Mucosa of descending colon (tissue), 3 donors: Measurements from ENCODE around the gene IFNAR2. TPM values are rescaled to one million over a fixed set of nuclear protein-coding genes. Genes with fewer than 3 reads are reported as not detected.
"Not testable (repeated sequence)": the region's sequence is repeated elsewhere in the genome, so short reads cannot be mapped to it uniquely, and the experiment has no call there.

Experiments used
- ATAC-seq: fragments of 200-7000 bp; cut with Tn5 transposase; one replicate; pipeline ENCODE4 v1.9.1; 2020; ENCODE audit warnings: mild to moderate bottlenecking, moderate library complexity
- DNase-seq, 3 donors: peaks; one replicate each; pipeline ENCODE4 v3.0.0-alpha.2; 2020
- H3K36me3 ChIP-seq: fragments of 200-600 bp; one replicate; pipeline ENCODE4 v1.8.0; 2021; ENCODE audit warnings: low read depth, mild to moderate bottlenecking
- H3K4me1 ChIP-seq: fragments of 200-600 bp; one replicate; pipeline ENCODE4 v1.8.0; 2021; ENCODE audit warnings: low read depth, mild to moderate bottlenecking
- H3K4me3 ChIP-seq: fragments of 200-600 bp; one replicate; pipeline ENCODE4 v1.8.0; 2021; ENCODE audit warnings: mild to moderate bottlenecking
- H3K9me3 ChIP-seq: fragments of 200-600 bp; one replicate; pipeline ENCODE4 v1.8.0; 2021; ENCODE audit warnings: mild to moderate bottlenecking
- intact Hi-C, 2 donors: fragments of 100-400 bp; cut with DNase I in 1 of 2; cut with micrococcal nuclease in 1 of 2; formaldehyde crosslinking; loops; one replicate each; pipeline versions ENCODE4 v1.11.0 to v1.11.1; 2022; cut with DNase I, micrococcal nuclease
- total RNA-seq, 3 donors: library from RNA; stranded (reverse); fragmentation: NEBNext Ultra II Directional in 2 of 3; extraction: Animal tissue kit (Norgen Biotek cat#: 25700) in 2 of 3; gene quantifications; one replicate each; pipeline versions ENCODE4 v1.2.1 to v1.2.4, GENCODE V29; 2021 to 2023
- TF ChIP-seq, protein P1 (sequence below): fragments of 200-600 bp; IDR thresholded peaks from one replicate; pipeline ENCODE4 v1.8.0; 2022; ENCODE audit warnings: antibody characterized with exemption, mild to moderate bottlenecking
- donor health status: DM: no; HTN: no; CAD: no; lungs with moderate emphysema.
- donor health status: DM: no; HTN: no; CAD: no.
- donor health status: DM: no; HTN: yes; CAD: no.

IFNAR2 gene
- total RNA-seq, 3 donors from 2014 or later, result 11.9 to 20.5 (median 18.2) TPM

- H3K36me3 ChIP-seq, result no peaks in the 10 kb centered on the region
- TF ChIP-seq, protein P1, sequence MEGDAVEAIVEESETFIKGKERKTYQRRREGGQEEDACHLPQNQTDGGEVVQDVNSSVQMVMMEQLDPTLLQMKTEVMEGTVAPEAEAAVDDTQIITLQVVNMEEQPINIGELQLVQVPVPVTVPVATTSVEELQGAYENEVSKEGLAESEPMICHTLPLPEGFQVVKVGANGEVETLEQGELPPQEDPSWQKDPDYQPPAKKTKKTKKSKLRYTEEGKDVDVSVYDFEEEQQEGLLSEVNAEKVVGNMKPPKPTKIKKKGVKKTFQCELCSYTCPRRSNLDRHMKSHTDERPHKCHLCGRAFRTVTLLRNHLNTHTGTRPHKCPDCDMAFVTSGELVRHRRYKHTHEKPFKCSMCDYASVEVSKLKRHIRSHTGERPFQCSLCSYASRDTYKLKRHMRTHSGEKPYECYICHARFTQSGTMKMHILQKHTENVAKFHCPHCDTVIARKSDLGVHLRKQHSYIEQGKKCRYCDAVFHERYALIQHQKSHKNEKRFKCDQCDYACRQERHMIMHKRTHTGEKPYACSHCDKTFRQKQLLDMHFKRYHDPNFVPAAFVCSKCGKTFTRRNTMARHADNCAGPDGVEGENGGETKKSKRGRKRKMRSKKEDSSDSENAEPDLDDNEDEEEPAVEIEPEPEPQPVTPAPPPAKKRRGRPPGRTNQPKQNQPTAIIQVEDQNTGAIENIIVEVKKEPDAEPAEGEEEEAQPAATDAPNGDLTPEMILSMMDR, result no peak
- peaks cover under 1% of the 10 kb centered on the region for H3K4me1 ChIP-seq
- no peak for DNase-seq
- H3K9me3 ChIP-seq, result no peaks in the 10 kb centered on the region
- ATAC-seq, result no peak
- intact Hi-C loops, result no loop called here
- no peak overlapping the region for H3K4me3 ChIP-seq
Measured at GRCh38 chr21:33236013-33236686, 6.4 kb downstream of the IFNAR2 start.

- TF ChIP-seq, protein P1, result no peak
- intact Hi-C loops, result no loop called here
- Histone ChIP-seq H3K4me3 (no peak overlapping the region), H3K9me3 (no peaks in the 10 kb centered on the region), H3K36me3 (no peaks in the 10 kb centered on the region), H3K4me1 (no peaks in the 10 kb centered on the region)
- DNase-seq (no peak), ATAC-seq (no peak)
Measured at GRCh38 chr21:33236766-33237165, 7.0 kb downstream of the IFNAR2 start.

DNA sequence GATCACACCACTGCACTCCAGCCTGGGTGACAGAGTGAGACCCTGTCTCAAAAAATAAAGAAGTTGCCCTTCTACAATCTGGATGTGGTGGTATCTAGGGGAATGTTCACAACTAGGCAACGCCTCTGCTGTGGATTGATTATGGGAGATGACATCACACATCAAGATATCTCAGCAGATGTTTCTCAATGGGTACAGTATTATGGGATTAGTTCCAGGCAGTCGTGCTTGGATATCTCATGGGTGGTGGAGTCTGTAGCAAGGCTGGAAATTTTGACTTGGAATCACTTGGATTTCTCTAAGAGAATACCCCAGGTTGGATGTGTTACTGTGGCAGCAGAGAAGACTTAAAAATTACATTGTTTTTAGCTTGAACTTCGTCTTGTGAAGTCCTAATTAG, 7.7 kb downstream of the IFNAR2 start:
- H3K4me3 ChIP-seq, result no peak overlapping the region
- TF ChIP-seq, protein P1, result no peak
- no peak for ATAC-seq
- intact Hi-C loops, result no loop called here
- no peak for DNase-seq
- H3K4me1 ChIP-seq, result no peaks in the 10 kb centered on the region
- H3K36me3 ChIP-seq, result no peaks in the 10 kb centered on the region
- H3K9me3 ChIP-seq, result no peaks in the 10 kb centered on the region

- no peak for DNase-seq
- no peaks in the 10 kb centered on the region for H3K36me3 ChIP-seq
- no peaks in the 10 kb centered on the region for H3K4me1 ChIP-seq
- intact Hi-C loops, result no loop called here
- no peak for ATAC-seq
- no peaks in the 10 kb centered on the region for H3K9me3 ChIP-seq
- no peak overlapping the region for H3K4me3 ChIP-seq
- TF ChIP-seq, protein P1, result no peak
Measured at GRCh38 chr21:33238146-33238545, 8.4 kb downstream of the IFNAR2 start.

DNA sequence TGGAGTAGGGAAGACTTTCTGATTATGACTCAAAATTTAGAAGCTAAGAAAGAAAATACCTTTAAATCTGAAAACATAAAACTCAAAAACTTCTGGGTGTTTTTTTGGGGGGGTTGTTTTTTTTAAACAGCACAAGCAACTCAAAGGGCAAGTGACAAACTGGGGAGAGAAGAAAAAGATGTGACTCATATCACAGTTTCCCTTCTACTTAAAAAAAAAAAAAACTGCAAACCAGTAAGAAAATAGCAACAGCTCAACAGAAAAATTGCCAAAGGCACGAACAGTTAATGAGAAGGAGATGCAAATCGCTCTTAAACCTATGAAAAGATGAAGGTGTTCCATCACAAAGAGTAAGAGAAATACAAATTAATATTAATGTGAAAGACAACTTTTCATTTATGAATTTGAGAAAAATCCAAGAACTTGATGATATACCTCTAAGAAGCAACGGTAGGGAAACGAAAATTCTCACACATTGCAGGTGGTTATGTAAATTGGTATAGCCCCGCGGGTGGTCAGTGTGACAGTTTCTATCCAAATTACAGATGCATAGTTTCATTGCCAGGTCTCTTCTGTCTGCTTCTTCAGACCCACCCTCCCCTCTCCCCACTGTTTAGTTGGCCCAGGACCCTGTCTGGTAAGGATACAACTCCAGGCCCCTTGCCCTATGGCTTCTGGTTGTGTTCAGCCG, 9.0 kb downstream of the IFNAR2 start:
- TF ChIP-seq, protein P1, result no peak
- intact Hi-C loops, result no loop called here
- no peak for DNase-seq
- Histone ChIP-seq H3K4me1 (no peaks in the 10 kb centered on the region), H3K36me3 (no peaks in the 10 kb centered on the region), H3K4me3 (no peak overlapping the region), H3K9me3 (no peaks in the 10 kb centered on the region)
- ATAC-seq, result peak; percentile 25

DNA sequence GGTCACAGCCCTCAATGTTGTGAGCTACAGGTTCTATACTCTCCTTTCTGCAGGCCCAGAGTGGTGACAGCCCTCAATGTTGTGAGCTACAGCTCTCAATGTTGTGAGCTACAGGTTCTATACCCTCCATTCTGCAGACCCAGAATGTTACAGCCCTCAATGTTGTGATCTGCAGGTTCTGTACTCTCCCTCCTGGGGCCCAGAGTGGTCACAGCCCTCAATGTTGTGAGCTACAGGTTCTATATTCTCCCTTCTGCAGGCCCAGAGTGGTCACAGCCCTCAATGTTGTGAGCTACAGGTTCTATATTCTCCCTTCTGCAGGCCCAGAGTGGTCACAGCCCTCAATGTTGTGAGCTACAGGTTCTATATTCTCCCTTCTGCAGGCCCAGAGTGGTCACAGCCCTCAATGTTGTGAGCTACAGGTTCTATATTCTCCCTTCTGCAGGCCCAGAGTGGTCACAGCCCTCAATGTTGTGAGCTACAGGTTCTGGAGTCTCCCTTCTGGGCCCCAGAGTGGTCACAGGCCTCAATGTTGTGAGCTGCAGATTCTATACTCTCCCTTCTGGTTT, 9.9 kb downstream of the IFNAR2 start:
- ATAC-seq, intact Hi-C loops, H3K4me1 ChIP-seq, H3K36me3 ChIP-seq, DNase-seq, H3K4me3 ChIP-seq, H3K9me3 ChIP-seq: not testable (repeated sequence)
